ENCODE measurements around the gene GMDS. TPM values are rescaled to one million over a fixed set of nuclear protein-coding genes. Genes with fewer than 3 reads are reported as not detected.

The GMDS gene
- total RNA-seq, 4 donors from 2014 or later: 3.4 to 7.2 (median 4.6) TPM

DNA sequence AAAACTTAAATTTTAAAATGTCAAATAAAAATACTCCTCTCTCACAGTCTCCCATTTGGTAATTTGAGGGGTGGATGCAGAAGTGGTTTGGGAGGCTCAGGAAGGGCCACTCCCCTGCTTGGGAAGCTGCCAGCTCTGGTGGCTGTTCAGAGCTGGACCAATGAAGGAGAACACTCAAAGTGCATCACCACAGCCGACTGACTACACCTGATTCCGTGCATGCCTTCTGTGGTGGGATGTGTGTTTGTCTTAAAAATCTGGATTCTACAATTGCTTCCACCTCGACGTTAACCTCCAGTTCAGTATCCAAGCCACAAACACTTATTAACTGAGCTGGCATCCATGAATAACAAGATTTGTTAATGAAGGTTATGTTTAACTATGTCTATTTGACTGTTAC is 498.4 kb downstream of the GMDS start:
- Histone ChIP-seq H3K9me3 (no peaks in the 10 kb centered on the region), H3K27ac (no peak overlapping the region), H3K36me3 (no peaks in the 10 kb centered on the region), H3K27me3 (no peaks in the 10 kb centered on the region), H3K4me3 (no peak overlapping the region), H3K4me1 (no peaks in the 10 kb centered on the region)
- no peak for DNase-seq
- TF ChIP-seq POLR2A (IDR thresholded peaks at IDR 0.05) (no peak), CTCF (IDR thresholded peaks at IDR 0.05 in 4 of 5, conservative IDR thresholded peaks at IDR 0.05 in 1 of 5) (no peak)
- in situ Hi-C loops (cut with MboI; ENCODE audit: low sequenced_read_pairs in 4 of 4) (no loop called here), intact Hi-C loops (cut with DNase I; ENCODE audit: low total_unique reads) (no loop called here)
- ATAC-seq: no peak

DNA sequence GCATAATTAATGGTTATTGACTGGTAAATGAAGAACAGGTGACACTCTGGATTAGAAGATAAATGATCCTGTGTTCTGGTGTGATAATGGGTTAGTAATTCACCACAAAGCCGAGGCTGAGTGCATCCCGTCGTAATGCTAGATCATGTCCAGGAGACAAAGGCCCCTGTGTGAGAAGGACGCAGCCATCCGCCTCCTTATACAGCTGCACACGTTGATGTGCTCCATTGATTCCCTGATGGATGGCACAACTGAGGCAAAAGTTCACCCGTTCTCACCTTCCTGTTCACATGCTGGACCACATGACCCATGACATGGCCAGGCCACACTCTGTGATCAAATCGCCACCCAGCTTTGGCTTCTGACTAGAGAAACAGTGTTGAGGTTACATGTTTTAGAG is 499.6 kb downstream of the GMDS start:
- TF ChIP-seq POLR2A (IDR thresholded peaks at IDR 0.05) (no peak), CTCF (IDR thresholded peaks at IDR 0.05 in 4 of 5, conservative IDR thresholded peaks at IDR 0.05 in 1 of 5) (no peak)
- Histone ChIP-seq H3K4me1 (no peaks in the 10 kb centered on the region), H3K27ac (no peak overlapping the region), H3K27me3 (no peaks in the 10 kb centered on the region), H3K4me3 (no peak overlapping the region), H3K36me3 (no peaks in the 10 kb centered on the region), H3K9me3 (no peaks in the 10 kb centered on the region)
- no peak for DNase-seq
- no peak for ATAC-seq
- in situ Hi-C loops (cut with MboI; ENCODE audit: low sequenced_read_pairs in 4 of 4) (no loop called here), intact Hi-C loops (cut with DNase I; ENCODE audit: low total_unique reads) (no loop called here)

DNA sequence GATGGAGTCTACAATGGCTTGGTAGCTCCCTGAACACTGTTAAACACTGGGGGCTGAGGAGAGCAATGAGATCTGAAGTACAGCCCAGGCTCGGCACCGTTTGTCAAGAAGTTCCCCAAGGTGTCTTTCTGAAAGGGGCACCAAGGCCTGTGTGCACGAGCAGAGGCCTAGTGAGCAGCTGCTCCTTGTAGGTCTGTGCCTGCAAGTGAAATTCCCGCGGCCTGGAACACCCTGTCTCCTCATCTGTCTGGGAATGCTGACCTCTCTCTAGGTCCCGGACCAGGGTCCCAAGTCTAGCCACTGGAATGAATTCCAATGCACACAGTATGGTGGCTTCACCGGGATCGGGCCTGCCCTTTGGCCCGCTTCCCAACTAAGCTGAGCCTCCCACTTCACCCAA is 500.9 kb downstream of the GMDS start:
- ATAC-seq (no peak), DNase-seq (no peak)
- H3K9me3 ChIP-seq: no peaks in the 10 kb centered on the region
- H3K27ac ChIP-seq: no peak overlapping the region
- intact Hi-C loops (cut with DNase I; ENCODE audit: low total_unique reads): no loop called here
- TF ChIP-seq POLR2A (IDR thresholded peaks at IDR 0.05) (no peak), CTCF (IDR thresholded peaks at IDR 0.05 in 4 of 5, conservative IDR thresholded peaks at IDR 0.05 in 1 of 5) (no peak)
- H3K4me3 ChIP-seq: no peak overlapping the region
- no peaks in the 10 kb centered on the region for H3K4me1 ChIP-seq
- no peaks in the 10 kb centered on the region for H3K36me3 ChIP-seq
- H3K27me3 ChIP-seq: no peaks in the 10 kb centered on the region
- in situ Hi-C loops (cut with MboI; ENCODE audit: low sequenced_read_pairs in 4 of 4): no loop called here

DNA sequence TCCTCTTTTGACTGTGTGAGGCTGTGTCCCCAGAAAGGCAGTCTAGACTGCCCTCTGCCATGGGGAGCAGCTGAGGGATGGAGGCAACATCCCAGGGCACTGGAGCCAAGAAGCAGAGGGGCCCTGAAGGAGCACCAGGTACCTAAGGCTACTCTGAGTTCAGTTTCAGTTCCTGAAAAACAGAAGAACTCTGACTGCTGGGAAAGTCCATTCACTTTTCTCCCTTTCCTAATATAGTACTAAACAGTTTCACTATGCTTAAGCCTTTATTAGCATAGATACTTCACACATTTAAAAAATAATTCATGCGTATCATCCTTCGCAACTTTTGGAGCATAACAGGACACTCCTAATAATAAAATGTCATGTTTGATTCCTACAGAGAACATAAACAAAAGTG is 505.7 kb downstream of the GMDS start:
- intact Hi-C loops (cut with DNase I; ENCODE audit: low total_unique reads): no loop called here
- ATAC-seq (no peak), DNase-seq (no peak)
- Histone ChIP-seq H3K4me3 (no peak overlapping the region), H3K9me3 (no peaks in the 10 kb centered on the region), H3K27me3 (no peaks in the 10 kb centered on the region), H3K27ac (no peak overlapping the region), H3K36me3 (no peaks in the 10 kb centered on the region), H3K4me1 (no peaks in the 10 kb centered on the region)
- TF ChIP-seq POLR2A (IDR thresholded peaks at IDR 0.05) (no peak), CTCF (IDR thresholded peaks at IDR 0.05 in 4 of 5, conservative IDR thresholded peaks at IDR 0.05 in 1 of 5) (no peak)
- in situ Hi-C loops (cut with MboI; ENCODE audit: low sequenced_read_pairs in 4 of 4): no loop called here

DNA sequence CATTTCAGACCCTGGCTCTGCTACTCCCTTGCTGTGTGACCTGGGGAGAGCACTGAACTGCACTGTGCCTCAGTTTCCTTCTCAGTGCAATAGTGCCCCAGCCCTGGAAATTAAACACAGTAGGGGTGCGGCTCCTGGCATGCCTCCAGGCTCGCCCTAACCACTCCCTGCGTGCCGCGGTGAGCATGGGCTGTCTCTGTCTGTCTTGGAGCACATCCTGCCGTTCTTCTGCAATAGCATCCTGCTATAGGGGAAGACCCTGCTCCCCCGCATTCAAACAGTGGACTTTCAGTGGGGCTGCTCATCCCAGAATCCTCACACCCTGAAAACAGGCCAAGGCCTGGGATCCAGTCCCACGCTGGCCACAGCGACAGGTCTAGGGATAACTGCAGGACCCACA is 506.2 kb downstream of the GMDS start:
- in situ Hi-C loops (cut with MboI; ENCODE audit: low sequenced_read_pairs in 4 of 4): no loop called here

More for the DNA sequence above, 506.2 kb downstream of the GMDS start:
- no peak overlapping the region for H3K27ac ChIP-seq
- H3K9me3 ChIP-seq: no peaks in the 10 kb centered on the region
- ATAC-seq (no peak), DNase-seq (no peak)
- no peak for TF ChIP-seq CTCF (IDR thresholded peaks at IDR 0.05 in 4 of 5, conservative IDR thresholded peaks at IDR 0.05 in 1 of 5)
- TF ChIP-seq POLR2A (IDR thresholded peaks at IDR 0.05): no peak
- H3K4me3 ChIP-seq: no peak overlapping the region
- no peaks in the 10 kb centered on the region for H3K36me3 ChIP-seq
- H3K4me1 ChIP-seq: no peaks in the 10 kb centered on the region
- intact Hi-C loops (cut with DNase I; ENCODE audit: low total_unique reads): no loop called here
- H3K27me3 ChIP-seq: no peaks in the 10 kb centered on the region

Data from gastrocnemius medialis (tissue), 4 donors.